Fibroblast of pulmonary artery (primary cell): ENCODE data around the gene TRAP1.

ENCODE experiments used
- DNase-seq: peaks from one replicate; pipeline ENCODE4 v3.0.0-alpha.2; 2010; ENCODE audit warnings: low read depth
- H3K4me3 ChIP-seq: replicated peaks from 2 replicates; pipeline ENCODE4 v1.5.1; 2011; ENCODE audit warnings: low read depth, mild to moderate bottlenecking, control low read depth, low read length, moderate library complexity
- TF ChIP-seq, protein P1 (sequence below): IDR thresholded peaks from 2 replicates; pipeline ENCODE4 v1.5.1; 2011; ENCODE audit warnings: mild to moderate bottlenecking, control low read depth, low read length, inconsistent platforms; ENCODE audit errors: missing control alignments

The TRAP1 gene

DNA sequence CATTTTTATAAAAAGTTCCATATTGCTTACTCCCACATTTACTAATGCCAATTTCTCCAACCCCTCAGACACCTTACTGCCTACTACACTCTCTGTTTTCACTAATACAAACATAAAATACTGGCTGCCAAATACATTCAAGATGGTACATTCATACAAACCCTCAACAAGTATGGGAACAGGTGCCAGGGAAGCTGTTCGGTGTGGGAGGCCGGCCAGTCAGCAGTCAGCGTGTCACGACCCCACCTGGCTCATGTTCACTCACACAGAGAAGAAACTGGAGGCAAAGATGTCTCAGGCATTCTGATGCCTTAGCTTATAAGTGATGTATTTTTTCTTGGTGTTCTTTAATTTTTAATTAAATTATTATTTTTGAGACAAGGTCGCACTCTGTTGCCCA lies 42.4 kb upstream of the TRAP1 start:
- DNase-seq = no peak
- TF ChIP-seq, protein P1, sequence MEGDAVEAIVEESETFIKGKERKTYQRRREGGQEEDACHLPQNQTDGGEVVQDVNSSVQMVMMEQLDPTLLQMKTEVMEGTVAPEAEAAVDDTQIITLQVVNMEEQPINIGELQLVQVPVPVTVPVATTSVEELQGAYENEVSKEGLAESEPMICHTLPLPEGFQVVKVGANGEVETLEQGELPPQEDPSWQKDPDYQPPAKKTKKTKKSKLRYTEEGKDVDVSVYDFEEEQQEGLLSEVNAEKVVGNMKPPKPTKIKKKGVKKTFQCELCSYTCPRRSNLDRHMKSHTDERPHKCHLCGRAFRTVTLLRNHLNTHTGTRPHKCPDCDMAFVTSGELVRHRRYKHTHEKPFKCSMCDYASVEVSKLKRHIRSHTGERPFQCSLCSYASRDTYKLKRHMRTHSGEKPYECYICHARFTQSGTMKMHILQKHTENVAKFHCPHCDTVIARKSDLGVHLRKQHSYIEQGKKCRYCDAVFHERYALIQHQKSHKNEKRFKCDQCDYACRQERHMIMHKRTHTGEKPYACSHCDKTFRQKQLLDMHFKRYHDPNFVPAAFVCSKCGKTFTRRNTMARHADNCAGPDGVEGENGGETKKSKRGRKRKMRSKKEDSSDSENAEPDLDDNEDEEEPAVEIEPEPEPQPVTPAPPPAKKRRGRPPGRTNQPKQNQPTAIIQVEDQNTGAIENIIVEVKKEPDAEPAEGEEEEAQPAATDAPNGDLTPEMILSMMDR = no peak
- H3K4me3 ChIP-seq = no peak overlapping the region

DNA sequence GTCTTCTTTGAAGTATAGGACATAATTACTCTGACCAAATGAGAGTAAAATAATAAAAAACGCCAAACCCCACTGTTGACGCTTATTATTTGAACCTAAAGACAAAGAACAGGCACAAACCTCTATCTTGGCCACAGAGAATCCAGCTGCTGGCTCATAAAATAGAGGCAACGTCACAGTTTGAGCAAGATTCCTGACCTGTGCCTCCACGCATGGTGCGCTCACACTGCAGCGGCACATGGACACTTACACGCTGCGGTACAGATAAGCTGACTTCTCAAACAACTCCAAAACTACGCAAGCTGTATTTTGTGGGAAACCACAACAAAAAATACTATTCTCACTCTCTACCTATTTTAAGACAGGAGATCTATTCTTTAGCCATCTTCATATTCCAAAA lies 38.8 kb upstream of the TRAP1 start:
- no peak for DNase-seq
- H3K4me3 ChIP-seq = no peak overlapping the region
- TF ChIP-seq, protein P1 = no peak

DNA sequence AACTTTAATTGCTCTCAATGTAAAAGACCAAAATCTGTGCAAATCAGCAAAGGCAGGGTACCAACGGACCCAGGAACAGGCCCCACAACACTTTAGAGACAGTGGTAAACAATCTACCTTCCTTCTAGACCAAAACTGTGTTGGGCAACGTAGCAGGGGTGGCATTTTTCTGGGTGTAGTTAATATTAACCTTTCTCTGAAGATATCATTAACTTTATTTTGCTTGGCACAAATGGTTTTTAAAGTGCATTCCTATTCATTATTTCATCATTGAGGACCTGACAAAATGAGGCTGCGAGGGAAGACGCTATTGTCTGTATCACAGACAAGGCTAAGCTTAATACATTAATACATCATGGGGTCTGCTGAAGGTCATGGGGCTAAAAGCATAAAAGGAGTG lies 37.9 kb upstream of the TRAP1 start:
- DNase-seq = no peak
- TF ChIP-seq, protein P1 = no peak
- no peak overlapping the region for H3K4me3 ChIP-seq

DNA sequence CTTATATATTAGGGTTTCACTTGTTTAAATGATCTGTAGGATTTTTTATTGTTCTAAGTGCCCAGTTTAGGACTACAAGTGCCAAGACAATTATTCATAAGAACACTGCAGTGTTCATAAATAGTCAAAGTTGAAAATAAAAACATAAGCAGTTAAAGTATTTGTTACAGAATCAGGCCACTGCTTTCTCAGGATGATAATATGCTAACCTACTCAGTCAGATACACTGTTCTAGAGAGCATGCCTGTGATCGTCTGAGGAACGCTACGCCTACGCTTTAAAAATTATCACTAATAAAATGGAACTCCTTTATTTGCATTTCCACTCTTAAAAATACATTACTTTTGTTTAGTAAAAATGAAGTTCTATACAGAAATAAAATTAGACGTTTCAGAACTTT lies 37.4 kb upstream of the TRAP1 start:
- no peak overlapping the region for H3K4me3 ChIP-seq
- no peak for DNase-seq
- TF ChIP-seq, protein P1 = no peak

DNA sequence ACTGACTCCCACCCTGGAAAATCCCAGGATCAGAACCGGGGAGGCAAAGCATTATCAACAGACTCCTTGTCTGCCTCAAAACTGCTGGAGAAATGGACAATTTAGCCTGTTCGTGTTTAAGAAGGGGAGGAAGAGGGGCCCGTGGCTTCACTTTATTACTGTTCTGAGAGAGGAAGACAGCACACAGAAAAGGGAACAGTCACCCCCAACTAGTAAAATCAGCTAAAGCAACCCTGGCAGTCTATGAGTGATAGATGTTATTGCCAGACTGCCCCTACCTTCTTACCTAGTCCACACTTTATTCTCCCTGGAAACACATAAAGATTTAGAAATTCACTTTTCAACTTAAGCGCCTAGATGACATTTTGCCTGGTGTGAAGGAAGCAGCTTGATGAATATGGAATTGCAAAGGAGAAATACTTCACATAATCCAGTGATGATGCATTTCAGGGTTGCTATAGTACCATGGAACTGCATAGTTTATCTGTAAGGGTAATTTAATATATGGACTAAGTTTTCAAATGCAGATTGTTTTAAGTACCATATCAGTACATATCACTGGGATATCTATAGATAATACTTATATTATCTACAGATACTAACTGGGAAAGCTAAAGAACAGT lies 36.9 kb upstream of the TRAP1 start:
- TF ChIP-seq, protein P1 = no peak
- peak; percentile 36 for DNase-seq
- no peak overlapping the region for H3K4me3 ChIP-seq

DNA sequence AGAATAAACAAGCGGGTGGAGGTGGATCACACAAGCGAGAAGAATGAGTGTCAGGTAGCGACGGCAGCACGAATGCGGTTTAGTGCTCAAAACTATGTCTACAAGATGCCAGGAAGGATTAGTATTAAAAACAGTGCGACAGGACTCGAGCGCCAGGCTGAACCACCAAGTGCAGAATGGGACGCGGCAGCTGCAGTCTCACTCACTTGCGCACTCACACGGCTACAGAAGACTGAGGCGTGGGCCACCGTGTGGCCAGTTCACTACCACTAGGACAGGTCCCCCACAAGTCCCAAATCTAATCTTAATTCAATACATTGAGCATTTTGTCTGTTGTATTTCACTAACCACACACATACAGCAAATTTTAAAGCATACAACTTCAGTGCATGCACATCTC lies 35.7 kb upstream of the TRAP1 start:
- H3K4me3 ChIP-seq = no peak overlapping the region
- DNase-seq = no peak
- TF ChIP-seq, protein P1 = no peak

DNA sequence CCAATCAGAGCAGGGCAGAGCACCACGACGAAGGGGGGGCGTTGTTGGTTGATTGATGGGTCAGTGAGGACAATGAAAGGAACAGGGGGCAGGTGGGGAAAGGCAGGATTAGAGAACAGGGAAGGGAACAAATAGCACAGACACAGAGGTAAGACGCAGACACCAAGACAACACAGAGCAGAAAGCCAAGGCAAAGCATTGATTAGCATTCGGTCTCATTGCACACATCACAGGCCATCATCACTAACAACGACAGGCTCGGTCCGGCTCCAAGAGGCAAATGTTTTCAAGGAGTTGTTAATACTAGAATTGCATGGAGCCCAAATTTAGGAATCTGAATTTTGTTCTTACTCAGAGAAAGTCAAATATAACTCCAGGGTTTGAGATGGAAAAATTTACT lies 34.6 kb upstream of the TRAP1 start:
- DNase-seq = no peak
- TF ChIP-seq, protein P1 = no peak
- H3K4me3 ChIP-seq = no peak overlapping the region
